ENCODE results near the gene PPP2CA. TPM values are rescaled to one million over a fixed set of nuclear protein-coding genes. Genes with fewer than 3 reads are reported as not detected.

PPP2CA gene
- total RNA-seq, 2 experiments from 2014 or later = 188 to 195 TPM

DNA sequence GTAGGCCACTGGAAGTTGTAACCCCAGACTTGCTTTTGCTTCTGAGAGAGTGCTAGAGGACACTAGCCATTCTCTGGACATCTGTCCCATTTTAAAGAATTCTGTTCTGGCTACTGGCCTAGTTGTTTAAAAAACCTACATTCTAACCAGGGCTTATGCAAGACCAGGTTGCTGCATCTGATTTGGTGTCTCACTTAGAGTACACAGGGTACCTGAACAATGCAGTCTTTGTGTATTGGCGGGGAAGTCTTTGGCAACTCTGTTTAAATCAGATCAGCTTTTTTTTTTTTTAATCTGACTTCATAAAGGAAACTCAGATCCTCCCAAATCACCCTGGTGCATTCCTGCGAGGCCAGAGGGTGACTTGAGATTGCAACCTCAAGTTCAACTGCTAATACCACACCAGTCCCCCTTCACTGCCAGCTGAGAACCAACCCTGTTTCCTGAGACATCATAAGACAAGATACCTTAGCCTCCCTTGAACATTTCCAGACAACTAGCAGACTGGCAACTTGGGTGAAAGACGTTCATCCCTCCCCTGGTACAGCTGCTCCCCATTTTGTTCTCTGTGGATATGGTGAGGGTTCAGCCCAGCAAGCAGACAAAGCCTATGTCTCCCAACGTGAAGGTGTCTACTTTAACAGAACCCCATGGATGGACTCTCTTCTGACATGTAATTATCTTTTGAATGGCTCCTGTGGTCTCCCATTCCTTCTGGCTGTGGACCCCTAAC is 76.1 kb downstream of the PPP2CA start:
- ATAC-seq (ENCODE audit: poor library complexity) = no peak
- Mint-ChIP-seq H3K27me3 (no peaks in the 10 kb centered on the region), H3K9me3 (no peaks in the 10 kb centered on the region), H3K27ac (peak overlapping the region; percentile 89), H3K36me3 (ENCODE audit: low read depth) (peaks cover 89% of the 10 kb centered on the region), H3K4me3 (peak overlapping the region; percentile 39), H3K4me1 (ENCODE audit: low read depth) (peaks cover 79% of the 10 kb centered on the region)
- H3K27ac ChIP-seq (ENCODE audit: low read depth in 1 of 2, low read length in 2 of 2) = peak overlapping the region; percentile 26 to 37
- no peak overlapping the region for H3K4me3 ChIP-seq (ENCODE audit: low read length)
- H3K9me3 ChIP-seq (ENCODE audit: control insufficient read depth in 1 of 2, insufficient read depth in 1 of 2, low read length in 2 of 2) = no peaks in the 10 kb centered on the region
- peaks cover 82% of the 10 kb centered on the region for H3K36me3 ChIP-seq (ENCODE audit: insufficient read depth, low read length)
- DNase-seq = peak in 3 of 14 experiments; percentile 14 to 30 (median 24)
- H3K27me3 ChIP-seq (ENCODE audit: control insufficient read depth in 1 of 2, insufficient read depth in 2 of 2, low read length in 2 of 2) = no peaks in the 10 kb centered on the region
- intact Hi-C loops (cut with DNase I, micrococcal nuclease) = no loop called here
- TF ChIP-seq, protein P1, sequence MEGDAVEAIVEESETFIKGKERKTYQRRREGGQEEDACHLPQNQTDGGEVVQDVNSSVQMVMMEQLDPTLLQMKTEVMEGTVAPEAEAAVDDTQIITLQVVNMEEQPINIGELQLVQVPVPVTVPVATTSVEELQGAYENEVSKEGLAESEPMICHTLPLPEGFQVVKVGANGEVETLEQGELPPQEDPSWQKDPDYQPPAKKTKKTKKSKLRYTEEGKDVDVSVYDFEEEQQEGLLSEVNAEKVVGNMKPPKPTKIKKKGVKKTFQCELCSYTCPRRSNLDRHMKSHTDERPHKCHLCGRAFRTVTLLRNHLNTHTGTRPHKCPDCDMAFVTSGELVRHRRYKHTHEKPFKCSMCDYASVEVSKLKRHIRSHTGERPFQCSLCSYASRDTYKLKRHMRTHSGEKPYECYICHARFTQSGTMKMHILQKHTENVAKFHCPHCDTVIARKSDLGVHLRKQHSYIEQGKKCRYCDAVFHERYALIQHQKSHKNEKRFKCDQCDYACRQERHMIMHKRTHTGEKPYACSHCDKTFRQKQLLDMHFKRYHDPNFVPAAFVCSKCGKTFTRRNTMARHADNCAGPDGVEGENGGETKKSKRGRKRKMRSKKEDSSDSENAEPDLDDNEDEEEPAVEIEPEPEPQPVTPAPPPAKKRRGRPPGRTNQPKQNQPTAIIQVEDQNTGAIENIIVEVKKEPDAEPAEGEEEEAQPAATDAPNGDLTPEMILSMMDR (IDR thresholded peaks at IDR 0.05) = no peak
- H3K4me1 ChIP-seq (ENCODE audit: insufficient read depth, low read length) = peaks cover 56% of the 10 kb centered on the region
- ChIA-PET CTCF (interaction anchor here (1.1 to 2.8 kb wide), 5 partner anchors 9 to 123 kb away, joined by 3 to 22 read pairs (median 4); no protein-coding TSS in a partner anchor), POLR2A (interaction anchor here (0.6 to 24.9 kb wide), 13 partner anchors 11 to 1613 kb away, joined by 3 to 350 read pairs (median 6); partner anchors contain the start of genes PPP2CA and SKP1)

DNA sequence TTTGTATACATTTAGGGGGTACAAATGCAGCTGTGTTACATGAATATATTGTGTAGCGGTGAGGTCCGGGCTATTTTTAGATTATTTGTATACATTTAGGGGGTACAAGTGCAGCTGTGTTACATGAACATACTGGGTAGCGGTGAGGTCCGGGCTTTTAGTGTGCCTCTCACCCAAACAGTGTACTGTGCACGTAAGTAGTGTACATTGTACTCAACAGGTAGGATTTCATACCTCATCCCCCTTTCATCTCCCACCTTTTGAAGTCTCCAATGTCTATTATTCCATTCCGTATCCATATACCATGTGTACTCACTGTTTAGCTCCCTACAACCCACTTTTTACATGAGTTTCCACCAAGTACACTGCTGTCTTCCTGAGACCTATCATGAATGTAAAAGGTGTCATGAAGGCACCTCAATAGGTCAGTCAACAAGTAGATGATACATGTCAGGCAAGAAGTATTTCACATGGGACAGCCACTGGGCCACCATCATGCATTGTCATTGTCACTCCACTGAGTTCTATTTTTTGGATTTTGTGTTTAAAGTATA is 76.8 kb downstream of the PPP2CA start:
- ATAC-seq (ENCODE audit: poor library complexity) (no peak), DNase-seq (peak in 2 of 14 experiments; percentile 2 to 21)
- Mint-ChIP-seq H3K9me3 (no peaks in the 10 kb centered on the region), H3K27ac (peak overlapping the region; percentile 89), H3K27me3 (no peaks in the 10 kb centered on the region), H3K4me1 (ENCODE audit: low read depth) (peaks cover 78% of the 10 kb centered on the region), H3K4me3 (peak overlapping the region; percentile 36), H3K36me3 (ENCODE audit: low read depth) (peaks cover 91% of the 10 kb centered on the region)
- no peaks in the 10 kb centered on the region for H3K27me3 ChIP-seq (ENCODE audit: control insufficient read depth in 1 of 2, insufficient read depth in 2 of 2, low read length in 2 of 2)
- ChIA-PET CTCF (interaction anchor here (1.1 to 2.8 kb wide), 2 partner anchors 17 to 109 kb away, joined by 4 to 22 read pairs; no protein-coding TSS in a partner anchor), POLR2A (interaction anchor here (0.6 to 24.9 kb wide), 10 partner anchors 11 to 1613 kb away, joined by 3 to 350 read pairs (median 4); partner anchors contain the start of genes PPP2CA and SKP1)
- no peak overlapping the region for H3K4me3 ChIP-seq (ENCODE audit: low read length)
- peak overlapping the region; percentile 26 to 37 for H3K27ac ChIP-seq (ENCODE audit: low read depth in 1 of 2, low read length in 2 of 2)
- no peaks in the 10 kb centered on the region for H3K9me3 ChIP-seq (ENCODE audit: control insufficient read depth in 1 of 2, insufficient read depth in 1 of 2, low read length in 2 of 2)
- intact Hi-C loops (cut with DNase I, micrococcal nuclease) = no loop called here
- peaks cover 84% of the 10 kb centered on the region for H3K36me3 ChIP-seq (ENCODE audit: insufficient read depth, low read length)
- TF ChIP-seq, protein P1 (IDR thresholded peaks at IDR 0.05) = no peak
- H3K4me1 ChIP-seq (ENCODE audit: insufficient read depth, low read length) = peaks cover 58% of the 10 kb centered on the region

DNA sequence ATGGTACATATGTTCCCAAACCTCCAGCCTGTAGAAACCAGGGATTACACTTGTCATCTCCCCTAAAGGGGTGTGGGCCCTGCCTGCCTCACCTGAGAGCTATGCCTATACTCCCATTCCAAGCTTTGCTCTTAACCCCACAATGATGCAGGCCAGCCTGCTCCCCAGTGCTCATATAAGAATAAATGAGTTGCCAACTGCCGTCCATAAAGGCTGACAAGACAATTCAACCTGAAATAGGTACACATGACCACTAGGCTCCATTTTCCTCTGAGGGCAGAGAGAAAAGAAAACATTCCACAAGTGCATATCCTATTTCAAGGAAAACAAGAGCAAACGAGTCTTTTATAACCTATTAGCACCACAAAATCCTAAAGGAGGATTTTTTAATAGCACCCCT is 77.6 kb downstream of the PPP2CA start:
- DNase-seq = peak in 6 of 14 experiments; percentile 2 to 36 (median 28)
- H3K36me3 Mint-ChIP-seq (ENCODE audit: low read depth) = peaks cover 91% of the 10 kb centered on the region
- ChIA-PET CTCF (interaction anchor here (2.4 kb wide), 1 partner anchor 108 kb away, joined by 35 read pairs; no protein-coding TSS in a partner anchor), POLR2A (interaction anchor here (0.8 to 24.9 kb wide), 9 partner anchors 8 to 318 kb away, joined by 3 to 350 read pairs (median 12); partner anchors contain the start of gene SKP1)
- TF ChIP-seq, protein P1 (IDR thresholded peaks at IDR 0.05) = peak; percentile 11
- no peaks in the 10 kb centered on the region for H3K9me3 ChIP-seq (ENCODE audit: control insufficient read depth in 1 of 2, insufficient read depth in 1 of 2, low read length in 2 of 2)
- peaks cover 74% of the 10 kb centered on the region for H3K4me1 Mint-ChIP-seq (ENCODE audit: low read depth)
- H3K27me3 ChIP-seq (ENCODE audit: control insufficient read depth in 1 of 2, insufficient read depth in 2 of 2, low read length in 2 of 2) = no peaks in the 10 kb centered on the region
- no peaks in the 10 kb centered on the region for H3K9me3 Mint-ChIP-seq
- H3K36me3 ChIP-seq (ENCODE audit: insufficient read depth, low read length) = peaks cover 84% of the 10 kb centered on the region
- no peaks in the 10 kb centered on the region for H3K27me3 Mint-ChIP-seq
- peak; percentile 7 for ATAC-seq (ENCODE audit: poor library complexity)
- no peak overlapping the region for H3K4me3 ChIP-seq (ENCODE audit: low read length)
- H3K4me3 Mint-ChIP-seq = peak overlapping the region; percentile 52
- peak overlapping the region; percentile 89 for H3K27ac Mint-ChIP-seq
- peaks cover 59% of the 10 kb centered on the region for H3K4me1 ChIP-seq (ENCODE audit: insufficient read depth, low read length)
- H3K27ac ChIP-seq (ENCODE audit: low read depth in 1 of 2, low read length in 2 of 2) = no peak overlapping the region
- intact Hi-C loops (cut with DNase I, micrococcal nuclease) = no loop called here

Data from CD4-positive, alpha-beta T cell (primary cell).